Neural crest cell (in vitro differentiated cells): ENCODE results near the gene SLC2A9. TPM values are rescaled to one million over a fixed set of nuclear protein-coding genes. Genes with fewer than 3 reads are reported as not detected.

Experiments
- DNase-seq: peaks from one replicate; pipeline ENCODE4 v3.0.0; 2021; ENCODE audit warnings: low read depth, mixed read lengths, low spot score
- H3K27ac Mint-ChIP-seq: one replicate; pipeline ENCODE4 v1.8.0; 2021; ENCODE audit warnings: mild to moderate bottlenecking, mixed read lengths; ENCODE audit not compliant: unreplicated experiment
- H3K27me3 Mint-ChIP-seq: 2 replicates; pipeline ENCODE4 v1.8.0; 2021; ENCODE audit warnings: low read depth, mild to moderate bottlenecking, mixed read lengths
- H3K36me3 Mint-ChIP-seq: 2 replicates; pipeline ENCODE4 v1.8.0; 2021; ENCODE audit warnings: low read depth, mild to moderate bottlenecking, mixed read lengths
- H3K4me1 Mint-ChIP-seq: 2 replicates; pipeline ENCODE4 v1.8.0; 2021; ENCODE audit warnings: mixed read lengths
- H3K4me3 Mint-ChIP-seq: one replicate; pipeline ENCODE4 v1.8.0; 2021; ENCODE audit warnings: mild to moderate bottlenecking, mixed read lengths
- H3K9me3 Mint-ChIP-seq: 2 replicates; pipeline ENCODE4 v1.8.0; 2021; ENCODE audit warnings: mixed read lengths
- total RNA-seq: library from RNA; stranded (reverse); gene quantifications from 2 replicates; pipeline ENCODE4 v1.2.1, GENCODE V29; 2021
- TF ChIP-seq, protein P1 (sequence below): fragments of 200-600 bp; sonication (generic); conservative IDR thresholded peaks from 2 replicates; pipeline ENCODE4 v1.5.0; 2021; ENCODE audit warnings: antibody characterized with exemption, mild to moderate bottlenecking

The SLC2A9 gene
- total RNA-seq, 1 donor from 2014 or later: 0.26 TPM

DNA sequence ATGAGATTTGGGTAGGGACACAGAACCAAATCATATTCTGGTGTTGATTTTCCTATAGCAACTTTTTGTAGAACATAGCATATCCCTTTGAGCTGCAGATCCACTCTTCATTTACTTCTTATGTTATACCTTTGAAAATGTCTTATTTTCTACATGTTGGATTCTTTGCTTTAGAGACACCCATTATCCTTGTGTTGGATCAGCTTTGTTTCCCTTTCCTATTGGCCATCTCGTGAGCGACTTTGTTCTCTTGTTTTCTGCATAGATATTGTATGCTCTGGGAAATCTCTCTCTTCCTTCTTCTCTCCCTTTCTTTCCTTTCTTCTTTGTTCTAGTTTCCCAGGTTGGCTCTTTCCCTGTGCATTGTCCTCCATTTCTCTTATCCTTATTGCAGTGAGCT, 180.2 kb downstream of the SLC2A9 start:
- no peaks in the 10 kb centered on the region for H3K4me1 Mint-ChIP-seq
- TF ChIP-seq, protein P1, sequence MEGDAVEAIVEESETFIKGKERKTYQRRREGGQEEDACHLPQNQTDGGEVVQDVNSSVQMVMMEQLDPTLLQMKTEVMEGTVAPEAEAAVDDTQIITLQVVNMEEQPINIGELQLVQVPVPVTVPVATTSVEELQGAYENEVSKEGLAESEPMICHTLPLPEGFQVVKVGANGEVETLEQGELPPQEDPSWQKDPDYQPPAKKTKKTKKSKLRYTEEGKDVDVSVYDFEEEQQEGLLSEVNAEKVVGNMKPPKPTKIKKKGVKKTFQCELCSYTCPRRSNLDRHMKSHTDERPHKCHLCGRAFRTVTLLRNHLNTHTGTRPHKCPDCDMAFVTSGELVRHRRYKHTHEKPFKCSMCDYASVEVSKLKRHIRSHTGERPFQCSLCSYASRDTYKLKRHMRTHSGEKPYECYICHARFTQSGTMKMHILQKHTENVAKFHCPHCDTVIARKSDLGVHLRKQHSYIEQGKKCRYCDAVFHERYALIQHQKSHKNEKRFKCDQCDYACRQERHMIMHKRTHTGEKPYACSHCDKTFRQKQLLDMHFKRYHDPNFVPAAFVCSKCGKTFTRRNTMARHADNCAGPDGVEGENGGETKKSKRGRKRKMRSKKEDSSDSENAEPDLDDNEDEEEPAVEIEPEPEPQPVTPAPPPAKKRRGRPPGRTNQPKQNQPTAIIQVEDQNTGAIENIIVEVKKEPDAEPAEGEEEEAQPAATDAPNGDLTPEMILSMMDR: no peak
- H3K4me3 Mint-ChIP-seq: no peak overlapping the region
- no peak overlapping the region for H3K27ac Mint-ChIP-seq
- DNase-seq: no peak
- H3K27me3 Mint-ChIP-seq: peaks cover 13% of the 10 kb centered on the region
- no peaks in the 10 kb centered on the region for H3K36me3 Mint-ChIP-seq
- H3K9me3 Mint-ChIP-seq: peaks cover 18% of the 10 kb centered on the region

DNA sequence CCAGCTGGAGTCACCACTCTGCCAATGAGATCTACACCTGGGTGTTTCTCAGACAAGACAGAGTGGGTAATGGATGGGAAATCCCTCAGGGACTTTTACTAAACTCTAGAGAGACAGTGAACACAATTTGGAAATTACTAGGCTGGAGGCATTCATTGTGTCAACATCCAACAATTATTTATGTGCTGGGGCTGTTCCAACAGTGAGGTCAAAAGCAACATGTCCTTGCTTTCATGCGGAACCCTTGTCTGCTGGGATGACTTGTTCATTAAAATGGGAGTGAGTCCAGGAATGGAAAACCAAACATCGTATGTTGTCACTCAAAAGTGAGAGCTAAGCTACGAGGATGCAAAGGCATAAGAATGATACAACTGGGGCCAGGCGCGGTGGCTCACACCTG, 185.9 kb downstream of the SLC2A9 start:
- TF ChIP-seq, protein P1: no peak
- Mint-ChIP-seq H3K27ac (no peak overlapping the region), H3K36me3 (no peaks in the 10 kb centered on the region), H3K4me3 (no peak overlapping the region), H3K4me1 (no peaks in the 10 kb centered on the region), H3K27me3 (peaks cover 23% of the 10 kb centered on the region), H3K9me3 (peaks cover 10% of the 10 kb centered on the region)
- DNase-seq: no peak

DNA sequence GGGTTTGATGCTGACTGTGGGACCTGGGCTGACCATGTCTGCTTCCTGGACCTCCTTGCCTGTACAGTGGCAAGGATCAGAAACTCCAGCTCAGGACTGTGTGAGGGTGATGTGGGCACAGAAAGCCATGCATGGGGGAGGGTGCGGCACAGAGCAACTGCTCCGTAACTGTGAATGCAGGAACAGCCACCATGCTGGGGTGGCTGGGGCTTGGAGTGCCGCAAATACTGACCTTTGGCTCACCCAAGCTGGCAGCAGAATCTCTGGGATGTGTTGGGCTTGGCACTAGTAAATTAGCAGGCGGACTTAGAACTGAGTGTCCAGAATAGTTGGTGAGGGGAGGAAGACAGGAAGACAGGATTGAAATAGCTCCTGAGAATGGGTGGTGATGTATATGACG, 187.9 kb downstream of the SLC2A9 start:
- TF ChIP-seq, protein P1: no peak
- H3K27me3 Mint-ChIP-seq: peaks cover 16% of the 10 kb centered on the region
- H3K36me3 Mint-ChIP-seq: no peaks in the 10 kb centered on the region
- no peak overlapping the region for H3K27ac Mint-ChIP-seq
- no peaks in the 10 kb centered on the region for H3K9me3 Mint-ChIP-seq
- H3K4me1 Mint-ChIP-seq: no peaks in the 10 kb centered on the region
- no peak for DNase-seq
- H3K4me3 Mint-ChIP-seq: no peak overlapping the region

DNA sequence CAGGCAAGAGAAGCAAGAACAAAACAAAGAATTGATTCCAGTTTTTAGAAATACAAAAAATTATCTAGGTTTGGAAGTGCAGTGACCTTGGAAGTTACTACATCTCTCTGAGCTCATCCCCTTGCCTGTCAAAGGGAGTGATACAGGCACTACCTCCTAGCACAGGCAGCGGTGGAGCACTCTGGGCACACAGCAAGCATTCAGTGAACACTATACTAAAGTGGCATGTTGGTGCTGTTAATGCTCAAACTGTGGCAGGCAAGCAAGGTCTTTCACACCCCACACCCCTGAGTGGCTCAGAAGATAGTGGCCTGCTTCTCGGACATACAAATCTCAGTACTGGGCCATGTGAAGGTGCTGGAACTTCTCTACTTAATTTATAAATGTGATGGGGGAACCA, 188.7 kb downstream of the SLC2A9 start:
- H3K9me3 Mint-ChIP-seq: no peaks in the 10 kb centered on the region

DNA sequence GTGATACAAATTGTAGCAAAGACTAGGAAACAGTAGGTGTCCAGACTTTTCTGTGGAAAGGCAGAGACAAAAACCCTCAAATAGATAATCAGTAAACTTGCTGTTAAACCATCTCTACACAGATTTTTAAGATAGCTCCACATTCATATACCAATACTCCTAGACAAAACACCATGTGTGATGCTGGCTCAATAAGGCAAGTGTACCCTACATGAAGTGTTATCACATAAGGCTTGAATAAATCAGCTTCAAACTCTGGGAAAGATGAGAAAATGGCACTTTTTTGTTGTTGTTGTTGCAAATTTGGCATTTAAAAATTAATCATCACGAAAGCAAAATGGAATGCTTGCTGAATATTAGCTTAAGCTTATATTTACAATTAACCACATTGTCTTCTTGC, 194.7 kb downstream of the SLC2A9 start:
- Mint-ChIP-seq H3K27ac (no peak overlapping the region), H3K9me3 (no peaks in the 10 kb centered on the region), H3K27me3 (peaks cover 13% of the 10 kb centered on the region), H3K4me1 (no peaks in the 10 kb centered on the region), H3K36me3 (no peaks in the 10 kb centered on the region), H3K4me3 (no peak overlapping the region)
- no peak for DNase-seq
- TF ChIP-seq, protein P1: no peak

More for the DNA sequence above, 188.7 kb downstream of the SLC2A9 start:
- TF ChIP-seq, protein P1: no peak
- Mint-ChIP-seq H3K27ac (no peak overlapping the region), H3K36me3 (no peaks in the 10 kb centered on the region), H3K4me3 (no peak overlapping the region), H3K4me1 (no peaks in the 10 kb centered on the region), H3K27me3 (peaks cover 12% of the 10 kb centered on the region)
- DNase-seq: no peak

DNA sequence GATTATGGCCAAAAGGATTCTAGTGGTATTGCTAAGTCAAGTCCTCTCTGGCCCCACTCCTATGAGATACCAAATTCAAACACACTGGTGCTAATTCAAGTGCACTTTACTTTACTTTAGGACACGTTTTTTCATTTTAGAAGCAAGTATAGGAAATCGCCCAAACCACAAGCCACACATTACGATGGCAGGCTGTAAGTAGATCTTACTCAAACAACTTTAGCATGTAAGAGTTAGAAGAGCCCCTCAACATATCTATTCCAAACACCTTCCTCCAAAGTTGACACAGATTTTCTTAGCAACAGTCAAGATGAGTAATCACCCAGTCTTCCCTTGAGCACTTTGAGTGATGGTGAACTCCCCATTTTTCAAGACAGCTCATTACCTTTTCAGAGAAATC, 196.2 kb downstream of the SLC2A9 start:
- H3K27ac Mint-ChIP-seq: no peak overlapping the region

More for the DNA sequence above, 196.2 kb downstream of the SLC2A9 start:
- H3K4me3 Mint-ChIP-seq: no peak overlapping the region
- H3K27me3 Mint-ChIP-seq: peaks cover 19% of the 10 kb centered on the region
- DNase-seq: no peak
- H3K9me3 Mint-ChIP-seq: no peaks in the 10 kb centered on the region
- H3K4me1 Mint-ChIP-seq: no peaks in the 10 kb centered on the region
- no peaks in the 10 kb centered on the region for H3K36me3 Mint-ChIP-seq
- TF ChIP-seq, protein P1: no peak
